Panc1 (cell line): Measurements from ENCODE around the gene SERPINA12. TPM values are rescaled to one million over a fixed set of nuclear protein-coding genes. Genes with fewer than 3 reads are reported as not detected.

Experiments used
- ATAC-seq: fragments of 200-7000 bp; cut with Tn5 transposase; 2 replicates; pipeline ENCODE4 v1.9.1; 2020; ENCODE audit warnings: mild to moderate bottlenecking, moderate library complexity
- BruUV-seq: library from RNA; stranded (reverse); fragments of 400-500 nt; replicated peaks from 2 replicates; lab custom pipeline; 2021; lab: Mats Ljungman, UMichigan
- CTCF ChIA-PET: fragments of 300-600 bp; sonication (Branson Sonifier 250); formaldehyde crosslinking; loops from one replicate; lab custom pipeline; 2022; ENCODE audit warnings: antibody characterized with exemption; lab: Charles Lee
- POLR2A ChIA-PET: fragments of 300-600 bp; sonication (Branson Sonifier 250); formaldehyde crosslinking; loops from one replicate; lab custom pipeline; 2022; ENCODE audit warnings: antibody characterized with exemption; lab: Charles Lee
- DNase-seq: peaks from one replicate; pipeline ENCODE4 v3.0.0-alpha.2; 2010; ENCODE audit warnings: low read depth, low spot score
- H3K27ac ChIP-seq: 2 replicates; pipeline ENCODE4 v1.5.1; 2011; ENCODE audit warnings: mild to moderate bottlenecking, low read length, inconsistent platforms
- H3K27me3 ChIP-seq: fragments of 200-500 bp; sonication (Bioruptor generic); 2 replicates; pipeline ENCODE4 v1.6.0; 2014; ENCODE audit warnings: low read length, inconsistent platforms; ENCODE audit not compliant: control insufficient read depth, insufficient read depth
- H3K36me3 ChIP-seq: fragments of 200-500 bp; sonication (Bioruptor generic); 2 replicates; pipeline ENCODE4 v1.5.1; 2014; ENCODE audit warnings: inconsistent platforms, mild to moderate bottlenecking, low read length, moderate library complexity; ENCODE audit not compliant: control insufficient read depth, insufficient read depth
- H3K4me1 ChIP-seq: 2 replicates; pipeline ENCODE4 v1.5.1; 2011; ENCODE audit warnings: inconsistent platforms, mild to moderate bottlenecking, low read length, moderate library complexity; ENCODE audit not compliant: control insufficient read depth, insufficient read depth
- H3K4me3 ChIP-seq, 2 experiments: 2 replicates each; pipeline ENCODE4 v1.5.1; 2011 to 2012; ENCODE audit warnings: low read depth in 2 of 2, low read length in 2 of 2, mild to moderate bottlenecking in 2 of 2, inconsistent platforms in 1 of 2, moderate library complexity in 1 of 2
- H3K9me3 ChIP-seq: fragments of 200-500 bp; sonication (Bioruptor generic); 2 replicates; pipeline ENCODE4 v1.5.1; 2014; ENCODE audit warnings: low read depth, mild to moderate bottlenecking, inconsistent platforms, low read length, moderate library complexity; ENCODE audit not compliant: control insufficient read depth, insufficient read depth
- POLR2AphosphoS5 ChIP-seq: IDR thresholded peaks from 2 replicates; pipeline ENCODE4 v1.6.1; 2012; ENCODE audit warnings: mild to moderate bottlenecking, low read depth, low read length, moderate library complexity
- SIN3A ChIP-seq: IDR thresholded peaks from 2 replicates; pipeline ENCODE4 v1.6.1; 2012; ENCODE audit warnings: low read depth, mild to moderate bottlenecking, low read length, moderate library complexity, borderline replicate concordance; ENCODE audit not compliant: insufficient read depth
- TCF7L2 ChIP-seq: IDR thresholded peaks from 2 replicates; pipeline ENCODE4 v1.6.1; 2011; ENCODE audit warnings: mild to moderate bottlenecking, low read depth, low read length, inconsistent platforms
- in situ Hi-C: cut with HindIII; loops from 2 replicates; pipeline ENCODE4 v1.10.0; 2016; ENCODE audit warnings: low sequenced_read_pairs, low pct_unique_long_range_greater_than_20kb
- intact Hi-C: fragments of 100-400 bp; cut with micrococcal nuclease; formaldehyde crosslinking; loops from one replicate; pipeline ENCODE4 v1.10.0; 2022; ENCODE audit not compliant: unreplicated experiment
- total RNA-seq: library from RNA; stranded (reverse); gene quantifications from one replicate; pipeline ENCODE4 v1.2.1, GENCODE V29; 2021; ENCODE audit not compliant: unreplicated experiment
- TF ChIP-seq, protein P1 (sequence below), 2 experiments: IDR thresholded peaks; 2 replicates each; pipeline ENCODE4 v1.6.1; 2011 to 2012; ENCODE audit warnings: low read depth in 2 of 2, control low read depth in 1 of 2, low read length in 1 of 2, mild to moderate bottlenecking in 1 of 2, moderate library complexity in 1 of 2; ENCODE audit not compliant: insufficient read depth in 1 of 2
- TF ChIP-seq, protein P2 (sequence below): fragments of 450-650 bp; IDR thresholded peaks from 2 replicates; pipeline ENCODE4 v1.5.1; 2017; ENCODE audit warnings: mild to moderate bottlenecking

The SERPINA12 gene
- total RNA-seq, 1 experiment from 2014 or later, result not detected

DNA sequence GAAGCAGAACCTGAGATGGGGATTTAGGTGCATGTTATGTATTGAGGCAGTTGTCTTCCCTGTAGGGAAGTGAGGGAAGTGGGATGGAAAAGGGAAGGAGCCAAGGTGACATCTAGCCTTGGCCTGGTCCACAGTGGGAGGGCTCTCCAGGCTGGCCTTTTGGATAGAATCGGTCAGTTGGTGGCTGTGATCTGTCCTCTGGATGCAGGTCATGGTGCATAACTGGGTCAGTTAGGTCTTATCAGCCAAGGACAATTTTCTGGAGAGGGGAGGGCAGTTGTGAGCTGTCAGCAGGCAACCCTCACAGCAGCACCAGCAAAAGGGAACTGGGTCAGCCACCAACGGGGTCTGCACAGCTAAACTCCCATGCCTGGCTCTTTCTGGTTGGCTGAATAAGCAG, 9.6 kb downstream of the SERPINA12 start:
- in situ Hi-C loops (no loop called here), intact Hi-C loops (no loop called here)
- DNase-seq (no peak), ATAC-seq (no peak)
- TF ChIP-seq, protein P1, sequence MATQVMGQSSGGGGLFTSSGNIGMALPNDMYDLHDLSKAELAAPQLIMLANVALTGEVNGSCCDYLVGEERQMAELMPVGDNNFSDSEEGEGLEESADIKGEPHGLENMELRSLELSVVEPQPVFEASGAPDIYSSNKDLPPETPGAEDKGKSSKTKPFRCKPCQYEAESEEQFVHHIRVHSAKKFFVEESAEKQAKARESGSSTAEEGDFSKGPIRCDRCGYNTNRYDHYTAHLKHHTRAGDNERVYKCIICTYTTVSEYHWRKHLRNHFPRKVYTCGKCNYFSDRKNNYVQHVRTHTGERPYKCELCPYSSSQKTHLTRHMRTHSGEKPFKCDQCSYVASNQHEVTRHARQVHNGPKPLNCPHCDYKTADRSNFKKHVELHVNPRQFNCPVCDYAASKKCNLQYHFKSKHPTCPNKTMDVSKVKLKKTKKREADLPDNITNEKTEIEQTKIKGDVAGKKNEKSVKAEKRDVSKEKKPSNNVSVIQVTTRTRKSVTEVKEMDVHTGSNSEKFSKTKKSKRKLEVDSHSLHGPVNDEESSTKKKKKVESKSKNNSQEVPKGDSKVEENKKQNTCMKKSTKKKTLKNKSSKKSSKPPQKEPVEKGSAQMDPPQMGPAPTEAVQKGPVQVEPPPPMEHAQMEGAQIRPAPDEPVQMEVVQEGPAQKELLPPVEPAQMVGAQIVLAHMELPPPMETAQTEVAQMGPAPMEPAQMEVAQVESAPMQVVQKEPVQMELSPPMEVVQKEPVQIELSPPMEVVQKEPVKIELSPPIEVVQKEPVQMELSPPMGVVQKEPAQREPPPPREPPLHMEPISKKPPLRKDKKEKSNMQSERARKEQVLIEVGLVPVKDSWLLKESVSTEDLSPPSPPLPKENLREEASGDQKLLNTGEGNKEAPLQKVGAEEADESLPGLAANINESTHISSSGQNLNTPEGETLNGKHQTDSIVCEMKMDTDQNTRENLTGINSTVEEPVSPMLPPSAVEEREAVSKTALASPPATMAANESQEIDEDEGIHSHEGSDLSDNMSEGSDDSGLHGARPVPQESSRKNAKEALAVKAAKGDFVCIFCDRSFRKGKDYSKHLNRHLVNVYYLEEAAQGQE (IDR thresholded peaks at IDR 0.05; ENCODE audit: insufficient read depth in 1 of 2, low read depth in 2 of 2, low read length in 1 of 2), result no peak
- TF ChIP-seq TCF7L2, result no peak
- no peak for TF ChIP-seq SIN3A
- TF ChIP-seq, protein P2, sequence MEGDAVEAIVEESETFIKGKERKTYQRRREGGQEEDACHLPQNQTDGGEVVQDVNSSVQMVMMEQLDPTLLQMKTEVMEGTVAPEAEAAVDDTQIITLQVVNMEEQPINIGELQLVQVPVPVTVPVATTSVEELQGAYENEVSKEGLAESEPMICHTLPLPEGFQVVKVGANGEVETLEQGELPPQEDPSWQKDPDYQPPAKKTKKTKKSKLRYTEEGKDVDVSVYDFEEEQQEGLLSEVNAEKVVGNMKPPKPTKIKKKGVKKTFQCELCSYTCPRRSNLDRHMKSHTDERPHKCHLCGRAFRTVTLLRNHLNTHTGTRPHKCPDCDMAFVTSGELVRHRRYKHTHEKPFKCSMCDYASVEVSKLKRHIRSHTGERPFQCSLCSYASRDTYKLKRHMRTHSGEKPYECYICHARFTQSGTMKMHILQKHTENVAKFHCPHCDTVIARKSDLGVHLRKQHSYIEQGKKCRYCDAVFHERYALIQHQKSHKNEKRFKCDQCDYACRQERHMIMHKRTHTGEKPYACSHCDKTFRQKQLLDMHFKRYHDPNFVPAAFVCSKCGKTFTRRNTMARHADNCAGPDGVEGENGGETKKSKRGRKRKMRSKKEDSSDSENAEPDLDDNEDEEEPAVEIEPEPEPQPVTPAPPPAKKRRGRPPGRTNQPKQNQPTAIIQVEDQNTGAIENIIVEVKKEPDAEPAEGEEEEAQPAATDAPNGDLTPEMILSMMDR, result no peak
- TF ChIP-seq POLR2AphosphoS5, result no peak
- Histone ChIP-seq H3K4me3 (no peak overlapping the region), H3K4me1 (no peaks in the 10 kb centered on the region), H3K9me3 (no peaks in the 10 kb centered on the region), H3K27me3 (no peaks in the 10 kb centered on the region), H3K36me3 (no peaks in the 10 kb centered on the region), H3K27ac (no peak overlapping the region)
- CTCF ChIA-PET, result no interaction called here
- POLR2A ChIA-PET, result no interaction called here
- BruUV-seq, result no TSS peak

DNA sequence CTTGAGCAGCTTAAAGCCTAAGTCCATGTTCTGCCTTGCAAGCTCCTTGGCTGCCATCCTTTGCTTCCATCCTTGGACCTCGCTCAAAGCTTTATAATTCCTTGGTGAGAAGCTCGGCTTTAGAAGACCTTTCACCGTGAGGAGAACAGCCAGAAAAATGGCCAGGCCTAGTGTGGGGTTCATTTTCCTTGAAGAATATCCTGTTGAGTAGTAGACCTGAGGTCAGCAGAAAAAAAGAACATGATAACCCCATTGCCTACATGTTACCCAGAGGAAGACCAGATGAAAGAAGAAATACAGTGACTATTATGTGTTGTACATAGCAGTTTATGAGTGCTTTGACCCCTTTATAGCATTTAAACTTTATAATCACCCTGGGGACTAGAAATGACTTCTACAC, 11.1 kb downstream of the SERPINA12 start:
- no peaks in the 10 kb centered on the region for H3K36me3 ChIP-seq
- TF ChIP-seq POLR2AphosphoS5, result no peak
- no peaks in the 10 kb centered on the region for H3K27me3 ChIP-seq
- CTCF ChIA-PET, result no interaction called here
- ATAC-seq (no peak), DNase-seq (no peak)
- no peak overlapping the region for H3K27ac ChIP-seq
- intact Hi-C loops, result no loop called here
- in situ Hi-C loops, result no loop called here
- H3K9me3 ChIP-seq, result no peaks in the 10 kb centered on the region
- no peaks in the 10 kb centered on the region for H3K4me1 ChIP-seq
- POLR2A ChIA-PET, result no interaction called here
- BruUV-seq, result no TSS peak
- no peak overlapping the region for H3K4me3 ChIP-seq

DNA sequence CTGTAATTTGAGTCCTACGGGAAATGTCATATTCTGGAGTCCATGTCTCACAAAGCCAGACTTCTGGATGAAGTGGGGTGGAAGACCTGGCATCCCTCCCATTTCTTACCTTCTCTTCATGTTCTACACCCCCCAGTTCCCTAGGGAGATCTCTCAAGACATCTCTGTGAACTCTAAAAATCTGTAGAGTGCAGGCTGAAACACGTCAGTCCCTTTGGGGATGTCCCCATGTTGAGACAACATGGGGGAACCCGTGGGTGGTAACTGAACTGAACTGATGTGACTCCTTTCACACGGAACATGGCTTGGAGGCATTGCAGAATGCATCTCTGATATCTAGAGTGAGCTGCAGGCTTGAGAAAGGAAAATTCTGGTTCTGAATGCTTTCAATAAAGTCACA, 15.2 kb downstream of the SERPINA12 start:
- CTCF ChIA-PET, result no interaction called here
- DNase-seq, result no peak
- Histone ChIP-seq H3K36me3 (no peaks in the 10 kb centered on the region), H3K27me3 (no peaks in the 10 kb centered on the region), H3K4me3 (no peak overlapping the region), H3K27ac (no peak overlapping the region), H3K4me1 (no peaks in the 10 kb centered on the region), H3K9me3 (no peaks in the 10 kb centered on the region)
- no peak for TF ChIP-seq TCF7L2
- no peak for TF ChIP-seq SIN3A
- TF ChIP-seq, protein P2, result no peak
- no peak for TF ChIP-seq POLR2AphosphoS5
- TF ChIP-seq, protein P1 (IDR thresholded peaks at IDR 0.05; ENCODE audit: insufficient read depth in 1 of 2, low read depth in 2 of 2, low read length in 1 of 2), result no peak
- no peak for ATAC-seq
- in situ Hi-C loops, result no loop called here
- intact Hi-C loops, result no loop called here
- BruUV-seq, result no TSS peak
- POLR2A ChIA-PET, result no interaction called here
